Activated B cell treated with CpG ODN at 0.5 μM for 24 hours (primary cell): Measurements from ENCODE around the gene AOPEP. TPM values are rescaled to one million over a fixed set of nuclear protein-coding genes. Genes with fewer than 3 reads are reported as not detected.

Source experiments
- ATAC-seq: fragments of 200-7000 bp; cut with Tn5 transposase; one replicate; pipeline ENCODE4 v1.10.0; 2021; ENCODE audit warnings: low read depth, mild to moderate bottlenecking, moderate library complexity
- CTCF ChIA-PET: fragments of 350-600 bp; sonication (Branson Sonifier 250); formaldehyde crosslinking; loops from one replicate; lab custom pipeline; 2021; ENCODE audit warnings: antibody characterized with exemption; lab: Charles Lee
- POLR2A ChIA-PET: fragments of 350-600 bp; sonication (Branson Sonifier 250); formaldehyde crosslinking; loops from one replicate; lab custom pipeline; 2021; ENCODE audit warnings: antibody characterized with exemption; lab: Charles Lee
- DNase-seq: peaks from one replicate; pipeline ENCODE4 v3.0.0; 2022
- H3K27ac Mint-ChIP-seq: one replicate; pipeline ENCODE4 v1.8.0; 2020; ENCODE audit warnings: mixed read lengths
- H3K27me3 Mint-ChIP-seq: one replicate; pipeline ENCODE4 v1.8.0; 2021; ENCODE audit warnings: mixed read lengths
- H3K36me3 Mint-ChIP-seq: one replicate; pipeline ENCODE4 v1.8.0; 2021; ENCODE audit warnings: low read depth, mixed read lengths
- H3K4me1 Mint-ChIP-seq: one replicate; pipeline ENCODE4 v1.8.0; 2021; ENCODE audit warnings: mixed read lengths
- H3K4me3 Mint-ChIP-seq: one replicate; pipeline ENCODE4 v1.8.0; 2020; ENCODE audit warnings: mild to moderate bottlenecking, mixed read lengths
- H3K9me3 Mint-ChIP-seq: one replicate; pipeline ENCODE4 v1.8.0; 2020; ENCODE audit warnings: mixed read lengths
- CTCF ChIP-seq: fragments of 200-600 bp; IDR thresholded peaks from one replicate; pipeline ENCODE4 v1.8.0; 2022; ENCODE audit warnings: antibody characterized with exemption, mild to moderate bottlenecking
- intact Hi-C: fragments of 100-400 bp; cut with micrococcal nuclease; formaldehyde crosslinking; loops from one replicate; pipeline ENCODE4 v1.15.1; 2024
- total RNA-seq: library from RNA; stranded (reverse); gene quantifications from 2 replicates; pipeline ENCODE4 v1.2.3, GENCODE V29; 2022

AOPEP gene
- total RNA-seq, 1 donor from 2014 or later = 20.4 TPM

GRCh38 chr9:94923326-94924089, 197.0 kb downstream of the AOPEP start:
- H3K36me3 Mint-ChIP-seq = peaks cover 27% of the 10 kb centered on the region
- H3K4me3 Mint-ChIP-seq = no peak overlapping the region
- ATAC-seq (no peak), DNase-seq (no peak)
- no peaks in the 10 kb centered on the region for H3K27me3 Mint-ChIP-seq
- no peak overlapping the region for H3K27ac Mint-ChIP-seq
- no peaks in the 10 kb centered on the region for H3K9me3 Mint-ChIP-seq
- intact Hi-C loops = no loop called here
- no peak for TF ChIP-seq CTCF
- H3K4me1 Mint-ChIP-seq = no peaks in the 10 kb centered on the region
- ChIA-PET CTCF (no interaction called here), POLR2A (no interaction called here)

GRCh38 chr9:94925751-94926430, 199.4 kb downstream of the AOPEP start:
- CTCF ChIA-PET = no interaction called here
- no peak for DNase-seq
- H3K27me3 Mint-ChIP-seq = no peaks in the 10 kb centered on the region
- no peak for ATAC-seq
- POLR2A ChIA-PET = no interaction called here
- no peaks in the 10 kb centered on the region for H3K4me1 Mint-ChIP-seq
- no peak for TF ChIP-seq CTCF
- no peak overlapping the region for H3K27ac Mint-ChIP-seq
- H3K4me3 Mint-ChIP-seq = no peak overlapping the region
- peaks cover 28% of the 10 kb centered on the region for H3K36me3 Mint-ChIP-seq
- intact Hi-C loops = no loop called here
- H3K9me3 Mint-ChIP-seq = no peaks in the 10 kb centered on the region

GRCh38 chr9:94926431-94926800, 199.9 kb downstream of the AOPEP start:
- H3K4me3 Mint-ChIP-seq = no peak overlapping the region
- CTCF ChIA-PET = no interaction called here
- H3K9me3 Mint-ChIP-seq = no peaks in the 10 kb centered on the region
- POLR2A ChIA-PET = no interaction called here
- no peaks in the 10 kb centered on the region for H3K4me1 Mint-ChIP-seq
- TF ChIP-seq CTCF = no peak
- intact Hi-C loops = no loop called here
- DNase-seq = no peak
- H3K36me3 Mint-ChIP-seq = peaks cover 28% of the 10 kb centered on the region
- no peak for ATAC-seq
- H3K27ac Mint-ChIP-seq = no peak overlapping the region
- H3K27me3 Mint-ChIP-seq = no peaks in the 10 kb centered on the region

- Mint-ChIP-seq H3K9me3 (no peaks in the 10 kb centered on the region), H3K36me3 (peaks cover 28% of the 10 kb centered on the region), H3K4me3 (no peak overlapping the region), H3K27me3 (no peaks in the 10 kb centered on the region), H3K4me1 (no peaks in the 10 kb centered on the region), H3K27ac (no peak overlapping the region)
- TF ChIP-seq CTCF = no peak
- ChIA-PET CTCF (no interaction called here), POLR2A (no interaction called here)
- ATAC-seq (no peak), DNase-seq (no peak)
- intact Hi-C loops = no loop called here
These were observed 200.7 kb downstream of the AOPEP start for GRCh38 chr9:94927048-94927761.
